ENCODE measurements around the gene ANO6.
A peak's percentile ranks its signal among the peaks of the same experiment; 100 is the strongest.
"Not testable (repeated sequence)": the region's sequence is repeated elsewhere in the genome, so short reads cannot be mapped to it uniquely, and the experiment has no call there.

ANO6 gene

DNA sequence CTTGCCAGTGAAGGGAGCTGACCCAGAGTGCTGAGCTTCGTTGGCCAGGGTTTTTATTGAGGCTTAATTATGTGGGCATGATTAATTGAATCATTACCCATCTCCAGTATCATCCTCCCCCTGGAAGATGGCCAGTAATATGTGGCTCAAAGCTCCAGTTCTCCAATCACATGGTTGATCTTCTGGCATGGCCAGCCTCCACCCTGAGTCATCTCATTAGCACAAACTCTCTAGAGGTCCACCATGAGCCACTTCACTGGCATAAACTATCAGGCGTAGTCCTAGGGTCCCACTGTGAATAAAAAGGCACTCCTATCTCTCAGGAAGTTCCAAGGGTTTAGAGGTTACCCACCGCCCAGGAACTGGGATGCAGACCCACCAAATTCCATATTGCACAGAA is 135.0 kb downstream of the ANO6 start:
- DNase-seq (ENCODE audit: low read depth), result peak; percentile 25

GRCh38 chr12:45351921-45352670 is 136.2 kb downstream of the ANO6 start:
- DNase-seq (ENCODE audit: low read depth), result peak; percentile 16

- DNase-seq (ENCODE audit: low read depth), result no peak
Observed at GRCh38 chr12:45353944-45354343, 138.0 kb downstream of the ANO6 start.

DNA sequence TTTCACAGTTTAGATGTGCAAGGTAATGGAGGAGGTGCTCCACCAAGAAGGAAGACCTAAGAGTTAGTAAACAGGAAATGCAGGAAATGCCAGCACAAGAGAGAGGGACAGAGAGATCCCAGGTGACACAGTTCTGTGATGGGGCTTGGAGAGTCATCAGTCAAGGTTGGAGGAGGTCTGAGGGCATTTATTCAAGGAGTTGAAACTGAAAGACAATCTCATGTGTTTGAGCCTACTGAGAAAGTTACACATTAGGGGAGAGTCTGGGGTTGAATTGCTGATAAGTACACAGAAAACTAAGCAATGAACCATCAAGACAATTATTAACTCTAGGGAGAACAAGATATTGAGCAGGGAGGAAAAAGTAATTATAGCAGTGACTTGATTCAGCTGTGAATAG is 138.5 kb downstream of the ANO6 start:
- DNase-seq (ENCODE audit: low read depth), result no peak

- peak; percentile 79 for DNase-seq (ENCODE audit: low read depth)
Observed at GRCh38 chr12:45355730-45356129, 139.8 kb downstream of the ANO6 start.

DNA sequence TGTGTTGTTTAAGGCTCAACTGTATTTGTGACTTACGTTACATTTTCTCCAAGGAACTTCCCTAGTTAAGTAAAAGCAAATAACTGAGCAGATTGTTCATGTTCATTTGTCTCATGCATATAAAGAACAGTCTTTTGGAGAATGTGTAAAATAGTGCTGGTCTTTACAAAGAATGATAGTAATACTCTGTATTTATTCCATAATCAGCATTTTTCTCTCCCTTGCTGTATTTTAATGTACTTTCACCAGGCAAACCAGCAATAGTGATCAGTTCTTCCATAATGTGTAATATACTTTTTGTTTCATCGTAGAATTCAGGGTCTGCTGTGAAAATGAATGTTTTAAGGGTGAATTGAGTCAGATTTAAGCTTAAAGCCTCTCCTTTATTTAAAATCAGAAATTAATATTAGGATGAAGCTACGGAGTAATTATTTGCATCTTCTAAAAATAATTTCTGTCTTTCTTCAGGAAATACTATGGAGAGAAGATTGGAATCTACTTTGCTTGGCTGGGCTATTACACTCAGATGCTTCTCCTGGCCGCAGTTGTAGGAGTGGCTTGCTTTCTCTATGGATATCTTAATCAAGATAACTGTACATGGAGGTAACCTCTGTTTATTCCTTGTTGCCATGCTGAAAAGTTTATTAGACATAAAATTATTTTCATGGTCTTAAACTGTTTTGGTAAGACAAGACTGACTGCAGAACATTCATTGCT is 141.1 kb downstream of the ANO6 start:
- no peak for DNase-seq (ENCODE audit: low read depth)

DNA sequence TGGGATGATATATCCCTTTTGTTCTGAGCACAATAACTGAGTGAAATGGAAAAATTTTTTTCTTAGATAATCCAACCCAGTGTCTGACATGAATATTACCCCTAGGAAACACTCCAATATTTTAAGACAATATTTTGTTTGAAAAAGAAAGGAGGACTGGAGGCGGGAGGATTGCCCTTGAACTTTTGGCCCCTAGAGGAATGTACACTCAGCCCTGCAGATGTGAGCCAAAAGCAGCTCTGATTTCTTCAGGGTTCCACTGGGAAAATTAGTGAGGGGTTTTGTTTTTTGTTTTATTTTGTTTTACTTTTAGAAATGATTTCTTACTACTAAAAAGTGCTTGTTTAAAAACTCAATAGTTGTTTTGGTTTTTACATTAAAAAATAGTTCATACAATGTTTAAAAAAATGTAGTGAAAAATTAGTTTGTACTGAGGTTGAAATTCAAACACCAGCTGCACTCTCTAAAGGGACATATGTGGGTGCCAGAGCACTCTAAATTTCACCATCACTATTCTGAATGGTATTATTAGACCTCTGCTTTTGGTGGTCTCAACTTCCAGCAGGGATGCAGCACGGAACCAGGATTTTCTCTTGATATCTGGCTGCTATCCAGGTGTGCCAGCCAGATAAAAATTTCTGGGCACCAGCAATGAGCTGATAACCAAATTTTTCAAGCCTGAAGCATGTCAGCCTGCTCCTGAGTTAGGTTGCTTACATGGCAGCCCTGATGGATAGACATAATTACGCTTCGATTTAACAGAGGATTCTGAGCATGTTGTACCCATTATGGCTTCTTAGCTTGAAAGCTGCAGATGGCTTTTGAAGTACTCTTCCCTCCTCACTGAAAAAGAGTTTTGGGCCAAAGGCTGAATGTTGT is 141.9 kb downstream of the ANO6 start:
- DNase-seq (ENCODE audit: low read depth), result peak; percentile 39

GRCh38 chr12:45362291-45362690 is 146.4 kb downstream of the ANO6 start:
- DNase-seq (ENCODE audit: low read depth), result no peak

- DNase-seq (ENCODE audit: low read depth), result no peak
Observed at GRCh38 chr12:45363903-45364302, 148.0 kb downstream of the ANO6 start.

GRCh38 chr12:45368841-45369489 is 153.1 kb downstream of the ANO6 start:
- peak; percentile 82 for DNase-seq (ENCODE audit: low read depth)

GRCh38 chr12:45377815-45378214 is 161.9 kb downstream of the ANO6 start:
- no peak for DNase-seq (ENCODE audit: low read depth)

- DNase-seq (ENCODE audit: low read depth), result peak; percentile 59
Observed at GRCh38 chr12:45379261-45379660, 163.4 kb downstream of the ANO6 start.

GRCh38 chr12:45381351-45381750 is 165.5 kb downstream of the ANO6 start:
- no peak for DNase-seq (ENCODE audit: low read depth)

- DNase-seq (ENCODE audit: low read depth), result peak; percentile 55
Observed at GRCh38 chr12:45388545-45388944, 172.7 kb downstream of the ANO6 start.

DNA sequence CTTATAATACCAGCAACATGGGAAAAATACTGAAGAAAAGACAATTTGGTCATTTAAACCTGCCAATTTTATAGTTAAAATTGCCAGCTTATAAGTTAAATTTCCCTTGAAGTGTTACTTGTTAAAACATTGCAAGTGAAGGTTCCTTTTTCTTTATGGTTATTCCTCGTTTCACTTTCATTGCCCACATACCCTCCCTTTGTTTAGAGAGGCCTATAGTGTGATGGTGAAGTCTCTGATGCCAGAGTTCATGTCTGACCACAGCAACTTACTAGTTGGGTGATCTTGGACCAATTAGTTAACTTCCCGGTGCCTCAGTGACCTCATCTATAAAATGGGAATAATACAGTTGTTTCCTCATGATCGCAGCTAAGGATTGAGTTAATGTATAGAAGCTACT is 173.5 kb downstream of the ANO6 start:
- no peak for DNase-seq (ENCODE audit: low read depth)

- DNase-seq (ENCODE audit: low read depth), result not testable (repeated sequence)
Observed at GRCh38 chr12:45397499-45397898, 181.6 kb downstream of the ANO6 start.

GRCh38 chr12:45398552-45398951 is 182.7 kb downstream of the ANO6 start:
- no peak for DNase-seq (ENCODE audit: low read depth)

DNA sequence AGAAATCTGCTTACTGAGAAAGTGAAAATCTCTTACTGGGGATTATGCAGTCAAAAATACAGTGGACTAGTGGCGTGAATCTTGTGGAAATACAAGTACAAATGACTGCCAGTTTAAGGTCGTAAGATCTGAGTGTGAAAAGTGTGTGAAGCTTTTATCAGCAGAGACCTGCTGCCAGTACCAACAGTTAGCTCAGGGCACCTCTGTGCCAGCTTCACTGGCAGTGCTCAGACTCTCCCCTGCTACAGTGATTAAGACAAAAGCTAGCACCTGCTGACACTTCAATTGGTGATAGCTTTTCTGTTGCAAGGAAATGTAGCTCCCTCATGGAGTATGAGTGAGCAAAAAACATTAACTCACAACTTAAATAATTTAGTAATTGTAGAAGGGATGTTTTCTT is 185.1 kb downstream of the ANO6 start:
- DNase-seq (ENCODE audit: low read depth), result no peak

GRCh38 chr12:45402288-45402687 is 186.4 kb downstream of the ANO6 start:
- DNase-seq (ENCODE audit: low read depth), result no peak

DNA sequence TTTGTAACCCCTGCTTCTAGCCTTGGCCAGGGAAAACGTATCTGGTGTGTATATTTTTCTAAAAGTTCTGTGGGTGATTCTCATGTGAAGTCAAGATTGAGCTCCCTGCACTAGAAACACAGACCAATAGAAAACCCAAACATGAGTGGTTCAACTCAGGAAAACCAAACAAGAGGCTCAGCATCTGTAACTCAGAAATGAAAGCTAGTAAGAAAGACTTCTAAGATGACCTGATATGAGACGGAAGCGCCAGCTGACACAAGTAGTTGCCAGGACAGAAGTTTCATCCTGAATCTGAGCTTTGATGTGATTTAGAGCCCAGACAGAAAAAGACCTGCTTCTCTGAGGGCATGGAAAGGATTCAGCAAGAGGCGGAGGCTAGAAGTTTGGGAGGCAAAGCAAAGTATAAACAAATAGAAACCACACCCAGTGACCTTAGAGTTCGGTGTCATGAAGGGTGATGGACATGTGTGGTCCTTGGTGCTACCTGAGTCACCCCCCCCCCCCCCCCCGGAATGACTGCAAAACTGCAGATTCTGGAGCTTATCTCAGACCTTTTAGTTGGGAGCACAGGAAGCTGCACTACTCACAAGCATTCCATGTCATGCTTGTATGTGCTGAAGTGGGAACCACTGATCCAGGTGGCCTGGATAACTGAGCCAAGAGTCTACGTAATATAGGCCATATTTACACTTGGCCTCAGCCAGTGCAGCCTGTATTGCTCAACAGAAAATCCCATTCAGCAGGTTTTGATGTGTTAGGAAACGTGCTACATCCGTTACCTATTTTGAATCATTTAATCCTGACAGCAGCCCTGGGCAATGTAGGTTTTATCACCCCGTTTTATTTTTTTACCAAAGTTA is 191.3 kb downstream of the ANO6 start:
- DNase-seq (ENCODE audit: low read depth), result peak; percentile 73

All from iris pigment epithelial cell (primary cell).